Smooth muscle cell of the brain vasculature (primary cell): Measurements from ENCODE around the gene CLIC5.
A peak's percentile ranks its signal among the peaks of the same experiment; 100 is the strongest.
"Not testable (repeated sequence)": the region's sequence is repeated elsewhere in the genome, so short reads cannot be mapped to it uniquely, and the experiment has no call there.

Experiments used
- DNase-seq: peaks from one replicate; pipeline ENCODE4 v3.0.0-alpha.2; 2012; ENCODE audit warnings: low read depth, low spot score

CLIC5 gene

DNA sequence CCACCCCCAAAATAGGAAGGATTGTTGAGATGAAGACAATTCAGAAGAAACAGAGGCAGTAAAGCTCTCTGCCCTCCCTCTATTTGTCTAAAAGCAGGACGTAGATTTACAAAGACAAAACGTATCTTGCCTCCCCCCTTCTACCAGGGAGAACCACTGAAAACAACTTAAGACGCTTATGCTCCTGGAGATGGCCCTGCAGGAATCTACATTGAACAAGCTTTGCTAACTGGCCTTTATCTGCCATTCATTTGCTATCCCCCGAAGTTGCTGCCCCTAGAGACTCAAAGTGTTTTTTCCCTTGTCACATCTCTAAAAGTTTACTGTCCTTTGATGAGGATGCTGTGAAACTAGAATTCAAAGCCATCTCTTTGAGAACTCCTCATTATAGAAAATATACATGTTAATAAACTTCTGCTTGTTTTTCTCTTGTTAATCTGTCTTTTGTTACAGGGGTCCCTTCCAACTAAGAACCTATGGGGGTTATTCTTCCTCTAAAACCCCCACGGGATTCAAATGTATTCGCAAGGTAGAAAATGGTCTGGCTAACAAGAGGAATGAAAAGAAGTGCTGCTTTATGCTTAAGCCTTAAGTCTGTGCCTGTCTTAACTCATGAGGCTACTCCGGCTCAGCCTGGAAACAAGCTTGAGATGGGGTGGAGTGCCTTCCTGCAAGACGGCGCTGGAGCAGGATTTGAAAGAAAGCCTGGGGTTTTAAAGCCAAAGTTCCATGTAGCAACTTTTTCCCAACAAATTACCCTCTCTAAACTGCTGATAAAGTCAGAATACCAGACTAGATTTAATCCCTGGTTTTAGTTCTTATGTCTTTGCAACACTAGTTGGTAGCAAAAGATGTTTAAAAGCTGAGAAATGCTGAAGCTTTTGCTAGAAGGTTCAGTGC lies 88.0 kb downstream of the CLIC5 start:
- no peak for DNase-seq

DNA sequence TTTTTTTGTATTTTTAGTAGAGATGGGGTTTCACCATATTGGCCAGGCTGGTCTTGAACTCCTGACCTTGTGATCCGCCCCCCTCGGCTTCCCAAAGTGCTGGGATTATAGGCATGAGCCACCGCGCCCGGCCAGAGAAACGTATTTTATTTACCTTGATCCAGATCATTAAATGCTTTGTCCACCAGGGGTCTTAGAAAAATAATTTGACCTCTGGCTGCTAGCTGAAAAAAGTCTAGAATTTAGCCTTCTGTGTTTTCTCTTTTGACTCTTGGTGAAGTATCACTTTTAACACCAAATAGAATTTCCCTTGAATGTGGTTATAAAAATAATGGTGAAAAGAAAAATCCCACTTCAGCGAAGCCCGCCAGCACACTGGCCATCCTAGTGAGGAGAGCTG lies 89.2 kb downstream of the CLIC5 start:
- DNase-seq, result not testable (repeated sequence)

DNA sequence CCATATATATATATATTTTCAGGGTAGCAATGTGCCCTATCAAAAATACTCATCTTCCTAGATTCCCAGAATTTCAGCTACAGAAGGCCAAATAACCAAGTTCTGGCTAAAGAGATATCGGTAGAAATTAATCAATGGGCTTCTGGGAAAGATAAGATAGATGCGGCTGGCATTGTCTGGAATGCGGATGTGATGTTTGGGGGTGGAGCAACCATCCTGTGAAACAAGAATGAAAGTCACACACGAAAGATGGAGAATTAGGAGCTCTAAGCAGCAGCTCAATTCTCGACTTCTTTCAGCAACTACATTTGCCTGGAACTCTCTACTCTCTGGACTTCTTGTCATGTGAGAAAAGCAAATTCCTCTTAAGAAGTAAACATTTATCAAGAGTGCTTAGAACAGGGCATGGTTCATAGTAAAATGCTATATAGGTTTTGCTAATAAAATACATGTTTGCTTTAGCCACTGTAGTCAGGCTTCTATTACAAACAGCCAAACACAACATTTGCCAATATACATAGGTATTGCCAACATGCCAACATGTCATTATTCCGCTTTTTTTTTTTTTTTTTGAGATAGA lies 90.8 kb downstream of the CLIC5 start:
- no peak for DNase-seq

GRCh38 chr6:45923831-45924391 lies 91.7 kb downstream of the CLIC5 start:
- no peak for DNase-seq

DNA sequence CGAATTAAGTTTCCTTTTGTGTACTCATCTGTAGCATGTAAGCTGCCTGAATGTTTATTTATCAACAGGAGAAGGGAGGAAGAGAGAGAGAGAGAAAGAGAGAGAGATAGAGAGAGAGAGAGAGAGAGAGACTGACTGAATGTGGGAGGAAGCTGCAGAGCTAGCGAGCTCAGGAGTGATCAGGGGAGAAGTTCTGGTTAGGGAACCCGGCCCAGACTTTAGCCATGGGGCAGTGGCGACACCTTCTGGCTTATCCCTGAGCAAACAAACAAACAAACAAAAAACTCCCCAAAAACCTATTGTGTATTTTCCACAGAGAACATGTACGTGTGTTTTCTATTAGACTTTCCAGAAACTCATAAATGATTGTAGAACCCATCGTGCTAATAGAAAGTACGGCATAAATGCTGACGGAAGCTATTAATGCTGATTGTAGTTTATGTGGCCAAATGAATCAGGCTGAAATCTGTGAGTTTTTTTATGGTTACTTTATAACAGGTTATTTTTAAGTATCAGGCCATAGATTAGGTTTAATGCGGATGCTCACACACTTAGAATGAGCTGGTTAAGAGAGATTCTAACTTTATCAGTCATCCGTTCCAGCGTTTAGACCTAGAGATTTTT lies 92.8 kb downstream of the CLIC5 start:
- DNase-seq, result peak; percentile 47

DNA sequence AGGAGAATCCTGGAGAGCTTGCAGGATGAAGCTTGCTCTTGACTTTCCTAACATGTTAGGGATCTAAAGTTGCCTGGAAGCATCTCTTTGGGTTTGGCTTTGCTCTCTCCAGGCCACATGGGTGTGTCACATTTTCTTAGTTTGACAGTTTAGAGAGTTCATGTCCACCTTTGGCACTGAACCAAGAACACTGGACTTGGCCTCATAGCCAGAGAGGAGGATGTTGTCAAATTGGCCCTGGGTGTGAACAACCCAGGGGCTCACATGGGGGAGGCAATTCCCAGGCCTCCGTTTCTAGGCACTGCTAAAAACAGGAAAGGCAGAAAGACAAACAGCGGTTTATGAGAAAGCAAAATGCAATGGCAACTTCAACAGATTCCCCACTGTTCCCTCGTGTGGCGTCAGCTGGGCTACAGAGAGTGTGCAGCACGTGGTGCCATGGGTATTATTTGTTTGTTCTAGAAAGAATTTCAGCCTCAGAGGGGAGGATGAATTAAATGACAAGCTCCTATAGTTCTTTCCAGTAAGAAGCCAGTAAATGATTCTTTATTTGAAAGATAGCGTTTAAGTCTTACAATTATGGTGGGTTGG lies 93.9 kb downstream of the CLIC5 start:
- peak; percentile 44 for DNase-seq

DNA sequence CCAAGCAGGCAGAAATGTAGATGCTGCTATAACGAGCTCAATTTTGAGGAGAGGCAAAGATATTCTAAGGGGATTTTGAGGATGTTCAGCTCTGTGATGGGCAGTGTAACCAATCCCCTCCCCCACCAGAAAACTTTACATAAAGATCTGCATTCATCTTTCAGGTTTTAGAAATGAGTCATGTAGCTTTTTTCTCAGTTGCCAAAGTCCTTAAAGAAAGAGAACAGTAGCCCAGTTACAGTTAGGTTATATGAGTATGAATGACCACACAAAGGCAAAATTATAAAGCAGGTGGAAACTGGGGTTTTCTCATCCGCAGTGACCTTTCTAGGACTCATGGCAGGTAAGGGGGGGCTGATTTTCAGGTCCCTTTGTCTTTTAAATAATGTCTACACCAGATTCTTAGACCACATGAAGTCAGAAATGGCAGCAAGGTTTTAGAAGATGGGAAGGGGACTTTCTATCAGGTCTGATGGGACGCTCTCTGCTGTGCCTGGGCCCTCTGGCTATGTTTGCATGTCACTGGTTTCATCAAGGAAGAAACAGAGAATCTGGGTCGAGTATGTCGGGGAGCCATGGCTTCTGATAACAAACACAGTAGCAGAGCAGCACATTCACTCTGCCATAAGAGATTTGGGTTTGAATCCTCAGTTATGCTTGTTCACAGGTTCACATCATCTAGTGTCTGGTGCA lies 94.7 kb downstream of the CLIC5 start:
- no peak for DNase-seq

DNA sequence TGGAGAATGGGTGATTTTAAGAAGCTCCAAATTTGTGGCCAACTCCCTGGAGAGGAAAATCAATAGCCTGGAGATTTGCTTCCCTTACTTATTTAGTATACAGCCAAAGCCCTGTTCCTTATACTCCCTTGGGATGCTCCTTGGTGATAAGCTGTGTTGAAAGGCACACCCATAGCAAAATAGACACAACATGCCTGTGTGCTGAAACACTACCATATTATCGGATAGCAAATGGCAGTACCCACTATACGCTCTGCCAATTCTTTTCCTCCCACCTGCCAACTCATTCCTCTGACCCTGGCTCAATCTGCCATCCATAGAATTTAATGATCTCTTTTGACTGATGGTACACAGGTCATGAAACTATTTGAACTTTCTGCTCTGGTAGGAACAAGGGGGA lies 98.2 kb downstream of the CLIC5 start:
- no peak for DNase-seq

- no peak for DNase-seq
These were observed 99.0 kb downstream of the CLIC5 start for GRCh38 chr6:45916692-45917091.

DNA sequence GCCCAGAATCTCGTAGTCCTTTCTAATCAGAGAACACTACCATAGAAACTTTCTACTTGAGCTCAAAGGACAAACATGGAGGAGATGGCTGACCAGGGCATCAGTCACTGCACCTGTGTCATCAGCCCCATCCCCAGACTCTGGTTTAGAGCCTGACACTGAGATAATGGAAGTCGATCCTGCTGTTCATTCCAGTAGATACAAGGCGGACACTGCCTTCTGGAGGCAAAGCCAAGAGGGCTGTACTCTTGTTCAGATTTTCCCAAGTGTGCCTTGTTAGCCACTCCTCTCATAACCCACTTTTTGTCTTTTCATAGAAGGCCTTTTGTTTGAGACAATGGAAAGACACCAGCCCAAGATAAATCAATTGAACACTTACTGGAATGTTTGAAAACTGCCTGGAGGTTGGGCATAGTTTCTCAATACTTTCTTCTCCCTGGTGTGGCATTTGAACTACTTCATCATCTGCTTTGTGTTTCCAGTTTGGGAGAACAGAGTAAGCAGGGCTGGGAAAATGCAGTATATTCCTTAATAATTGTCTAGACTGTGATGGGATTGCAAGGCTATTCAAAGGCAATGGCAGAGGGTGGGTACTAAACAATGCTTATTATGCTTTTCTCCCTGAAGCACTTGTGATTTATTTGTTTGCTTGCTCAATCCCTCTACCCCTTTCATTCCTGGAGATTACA lies 99.7 kb downstream of the CLIC5 start:
- no peak for DNase-seq

GRCh38 chr6:45911691-45912090 lies 104.0 kb downstream of the CLIC5 start:
- no peak for DNase-seq

GRCh38 chr6:45903959-45904358 lies 111.7 kb downstream of the CLIC5 start:
- DNase-seq, result no peak

GRCh38 chr6:45902984-45903383 lies 112.7 kb downstream of the CLIC5 start:
- DNase-seq, result no peak

DNA sequence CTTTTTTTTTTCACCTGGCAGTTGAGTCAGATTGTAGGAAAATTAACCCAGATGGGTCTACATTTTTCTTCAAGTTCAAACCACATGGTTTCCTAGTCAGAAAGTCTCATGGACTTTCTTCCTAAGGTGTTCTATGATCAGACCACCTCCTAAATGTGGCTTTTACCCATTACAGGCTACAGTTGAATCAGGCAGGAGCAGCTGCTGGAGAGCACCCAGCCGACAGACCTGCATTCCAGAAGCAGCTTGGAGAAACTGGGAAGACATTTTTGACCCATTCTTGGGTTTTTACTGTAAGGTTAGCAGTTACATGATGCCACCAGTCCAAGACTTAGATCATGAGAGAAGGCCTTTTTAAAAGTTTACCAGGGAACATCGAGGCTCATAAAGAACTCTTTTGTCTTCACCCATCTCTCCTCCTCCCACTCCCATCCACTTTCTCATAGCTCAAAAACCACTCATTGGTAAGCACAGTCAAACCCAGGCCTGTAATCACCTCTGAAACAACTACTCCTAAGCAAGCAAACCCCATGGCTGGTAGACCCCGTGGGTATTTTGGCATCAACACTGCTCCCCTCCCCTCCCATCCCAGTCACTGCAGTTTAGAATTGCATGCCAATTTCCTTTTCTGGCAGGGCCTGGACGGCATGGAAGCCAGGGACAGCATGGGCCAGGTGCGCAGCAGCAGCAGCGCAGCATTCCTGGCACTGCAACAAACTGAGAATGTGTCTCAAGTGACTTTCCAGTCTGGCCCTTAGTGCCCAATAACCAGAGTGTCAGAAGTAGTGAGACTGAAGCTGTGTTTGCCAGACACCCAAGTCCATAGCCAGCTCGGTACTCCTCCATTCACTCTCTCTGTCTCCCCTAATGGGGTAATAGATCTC lies 113.7 kb downstream of the CLIC5 start:
- DNase-seq, result no peak

GRCh38 chr6:45900808-45901752 lies 114.6 kb downstream of the CLIC5 start:
- no peak for DNase-seq

DNA sequence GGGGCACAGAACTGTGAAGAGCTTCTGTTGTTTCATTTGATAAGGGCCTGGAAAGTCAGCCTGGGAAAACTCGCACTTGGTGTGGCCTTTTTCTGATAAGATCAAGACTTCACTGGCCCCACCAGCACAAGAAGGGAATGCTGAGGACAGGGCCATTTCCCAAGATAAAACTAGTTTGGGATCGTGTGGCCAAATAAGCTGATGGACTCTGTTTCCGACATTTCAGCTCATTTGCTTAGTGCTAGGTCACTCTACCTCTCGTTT lies 116.0 kb downstream of the CLIC5 start:
- DNase-seq, result no peak

DNA sequence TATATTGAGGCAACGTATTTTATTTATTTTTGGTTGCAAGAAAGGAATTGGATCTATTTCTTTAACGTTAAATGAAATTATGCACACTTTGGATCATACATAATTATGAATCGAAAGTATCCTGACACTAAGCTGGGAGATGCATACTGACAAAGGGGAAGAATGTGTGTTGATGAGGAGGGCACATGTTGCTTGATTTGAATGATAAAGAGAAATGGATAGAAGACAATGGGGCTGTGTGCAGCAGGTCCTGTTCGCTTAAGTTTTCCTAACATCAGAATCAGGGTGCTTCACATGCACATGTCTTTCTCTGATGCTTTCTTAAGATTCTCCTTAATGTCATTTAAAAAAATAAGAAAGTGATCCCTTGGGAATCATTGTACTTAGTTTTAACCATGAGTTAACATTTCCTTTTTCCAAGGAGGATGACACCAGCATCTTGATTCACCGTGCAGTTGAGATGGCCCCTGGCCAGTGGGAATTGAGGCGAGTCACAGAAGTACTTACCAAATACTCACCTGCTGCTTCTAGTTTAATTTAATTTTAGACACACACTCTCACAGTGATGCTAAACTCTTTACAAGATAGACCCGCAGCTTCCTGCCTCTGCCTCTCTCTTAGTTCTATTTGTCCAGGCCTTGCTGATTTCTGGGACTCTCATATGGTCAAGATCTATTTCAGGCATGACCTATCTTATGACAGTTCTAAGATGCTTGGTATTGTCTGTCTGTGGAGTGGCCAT lies 116.5 kb downstream of the CLIC5 start:
- no peak for DNase-seq

DNA sequence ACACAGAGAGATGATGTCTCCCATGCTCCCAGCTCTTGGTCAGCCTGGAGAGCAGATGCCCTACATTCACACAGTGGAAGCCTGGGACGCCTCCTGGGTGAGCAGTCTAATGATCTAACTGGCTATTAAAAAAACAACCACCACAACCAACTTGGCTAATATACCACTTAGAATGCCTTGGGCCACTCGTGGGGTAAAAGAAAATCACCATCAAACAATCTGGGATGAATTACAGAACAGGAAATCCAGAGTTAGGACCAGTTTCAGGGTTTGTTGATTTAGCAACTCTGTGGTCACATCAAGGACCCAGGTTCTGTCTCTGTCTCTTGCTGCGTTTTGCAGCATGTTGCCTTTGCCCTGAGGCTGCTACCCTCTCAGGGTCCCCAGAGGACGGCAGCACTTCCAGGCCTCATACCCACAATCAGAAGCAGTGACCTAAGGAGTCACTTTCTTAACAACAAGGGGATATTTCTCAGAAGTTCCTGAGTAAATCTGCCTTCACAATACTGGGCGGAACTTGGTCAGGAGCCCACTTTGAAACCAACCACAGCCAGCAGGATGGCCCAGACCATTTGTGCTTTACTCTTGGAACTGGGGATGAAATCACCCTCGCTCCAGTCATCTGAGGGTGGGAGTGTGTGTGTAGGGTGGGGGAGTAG lies 118.7 kb downstream of the CLIC5 start:
- DNase-seq, result peak; percentile 29
